Kidney (tissue), 14 donors: ENCODE results near the gene PLPP1. TPM values are rescaled to one million over a fixed set of nuclear protein-coding genes. Genes with fewer than 3 reads are reported as not detected.

Source experiments
- DNase-seq, 5 donors: peaks; one replicate each; pipeline ENCODE4 v3.0.0-alpha.2; 2013 to 2020
- FAIRE-seq: peaks from 2 replicates; lab custom pipeline; 2012; peaks lifted over from hg19 to GRCh38; lab: Jason Lieb, UNC
- H3K27ac ChIP-seq, 2 donors: one replicate each; pipeline ENCODE4 v1.7.0; 2013; ENCODE audit warnings: low read depth in 2 of 2, low read length in 2 of 2, inconsistent platforms in 1 of 2
- H3K27me3 ChIP-seq: one replicate; pipeline ENCODE4 v1.7.1; 2013; ENCODE audit warnings: low read length, inconsistent platforms; ENCODE audit not compliant: control insufficient read depth, insufficient read depth
- H3K36me3 ChIP-seq, 3 donors: one replicate each; pipeline versions ENCODE4 v1.7.0 to v1.7.1; 2013; ENCODE audit warnings: low read length in 3 of 3, control low read depth in 1 of 3, inconsistent platforms in 1 of 3; ENCODE audit not compliant: insufficient read depth in 3 of 3, control insufficient read depth in 2 of 3
- H3K4me1 ChIP-seq, 3 donors: one replicate each; pipeline versions ENCODE4 v1.7.0 to v1.7.1; 2013; ENCODE audit warnings: low read length in 3 of 3, inconsistent platforms in 1 of 3, low read depth in 1 of 3; ENCODE audit not compliant: control insufficient read depth in 2 of 3, insufficient read depth in 2 of 3
- H3K4me3 ChIP-seq, 3 donors: one replicate each; pipeline versions ENCODE4 v1.7.0 to v1.8.1; 2013; ENCODE audit warnings: low read length in 3 of 3, control low read depth in 1 of 3, inconsistent platforms in 1 of 3
- H3K9ac ChIP-seq, 3 donors: one replicate each; pipeline versions ENCODE4 v1.7.0 to v1.7.1; 2013; ENCODE audit warnings: low read length in 3 of 3, control low read depth in 1 of 3, inconsistent platforms in 1 of 3
- H3K9me3 ChIP-seq, 3 donors: one replicate each; pipeline versions ENCODE4 v1.7.0 to v1.7.1; 2013; ENCODE audit warnings: low read length in 3 of 3, control low read depth in 1 of 3, inconsistent platforms in 1 of 3; ENCODE audit not compliant: control insufficient read depth in 2 of 3, insufficient read depth in 1 of 3
- CTCF ChIP-seq: IDR thresholded peaks from 3 replicates; pipeline ENCODE4 v1.5.1; 2012; ENCODE audit warnings: mild to moderate bottlenecking, moderate library complexity, borderline replicate concordance; ENCODE audit not compliant: insufficient read depth; ENCODE audit errors: extremely low read depth
- intact Hi-C: fragments of 100-400 bp; cut with DNase I; formaldehyde crosslinking; loops from one replicate; pipeline ENCODE4 v1.11.1; 2022
- polyA plus RNA-seq: library from polyadenylated mRNA; stranded (reverse); fragments of 350-450 nt; fragmentation: Illumina TruSeq; extraction: RNeasy Lipid Tissue Mini Kit (QIAGEN cat#74804); gene quantifications from one replicate; pipeline ENCODE4 v1.2.3, GENCODE V29; 2014; ENCODE audit warnings: low read depth, low replicate concordance; ENCODE audit not compliant: insufficient read depth
- total RNA-seq: library from RNA; stranded (reverse); fragmentation: NEBNext Ultra II Directional; extraction: Animal tissue kit (Norgen Biotek cat#: 25700); gene quantifications from one replicate; pipeline ENCODE4 v1.2.1, GENCODE V29; 2021
- donor health status: control.
- donor health status: control.
- donor health status: control.
- donor health status: control.
- donor health status: control.
- donor health status: DM: yes; HTN: yes; CAD: no.
- donor health status: Normal renal cell carcinoma (clear cell type).

Gene PLPP1
- total and polyA plus RNA-seq, 2 donors from 2014 or later: 144 to 166 TPM

- Histone ChIP-seq H3K9me3 (no peaks in the 10 kb centered on the region), H3K27me3 (no peaks in the 10 kb centered on the region), H3K27ac (no peak overlapping the region), H3K4me3 (no peak overlapping the region), H3K4me1 (peaks cover 0 to 5% (median 0%) of the 10 kb centered on the region in 3 donors), H3K9ac (no peak overlapping the region), H3K36me3 (peaks cover 2 to 12% (median 8%) of the 10 kb centered on the region in 3 donors)
- DNase-seq: no peak
- TF ChIP-seq CTCF: no peak
- FAIRE-seq: no peak
- intact Hi-C loops: no loop called here
Observed at GRCh38 chr5:55445791-55446190, 89.0 kb downstream of the PLPP1 start.

DNA sequence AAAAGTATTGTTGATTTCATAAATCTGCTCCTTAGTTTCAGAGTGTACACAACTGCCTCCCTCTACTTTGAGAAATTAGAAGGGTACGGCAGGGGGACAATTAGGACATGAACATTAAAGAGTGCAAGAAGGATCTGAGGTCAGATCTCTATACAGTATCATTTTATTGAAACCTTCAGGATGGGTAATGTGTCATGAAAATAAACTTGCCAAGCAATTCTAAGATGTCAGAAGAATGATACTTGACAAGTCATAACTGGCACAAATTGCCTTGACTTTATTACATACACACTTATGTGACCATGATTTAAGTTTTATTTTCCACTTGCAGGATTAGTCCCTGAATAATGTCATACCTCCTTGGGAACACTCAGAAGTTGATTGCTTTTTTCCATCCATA lies 92.8 kb downstream of the PLPP1 start:
- peaks cover 10 to 20% (median 17%) of the 10 kb centered on the region in 3 donors for H3K4me1 ChIP-seq
- intact Hi-C loops: no loop called here
- DNase-seq: no peak
- FAIRE-seq: no peak
- H3K9me3 ChIP-seq: no peaks in the 10 kb centered on the region
- no peak overlapping the region for H3K4me3 ChIP-seq
- no peak for TF ChIP-seq CTCF
- no peak overlapping the region for H3K27ac ChIP-seq
- no peaks in the 10 kb centered on the region for H3K27me3 ChIP-seq
- H3K36me3 ChIP-seq: peaks cover 2 to 8% (median 4%) of the 10 kb centered on the region in 3 donors
- no peak overlapping the region for H3K9ac ChIP-seq

GRCh38 chr5:55441107-55441771 lies 93.5 kb downstream of the PLPP1 start:
- TF ChIP-seq CTCF: no peak
- Histone ChIP-seq H3K27me3 (no peaks in the 10 kb centered on the region), H3K9me3 (no peaks in the 10 kb centered on the region), H3K27ac (no peak overlapping the region), H3K4me1 (peaks cover 10 to 20% (median 15%) of the 10 kb centered on the region in 3 donors), H3K9ac (no peak overlapping the region), H3K4me3 (no peak overlapping the region), H3K36me3 (peaks cover 4 to 8% (median 4%) of the 10 kb centered on the region in 3 donors)
- FAIRE-seq (no peak), DNase-seq (no peak)
- intact Hi-C loops: no loop called here
